Breast epithelium (tissue), 4 donors: Measurements from ENCODE around the gene C3orf70. TPM values are rescaled to one million over a fixed set of nuclear protein-coding genes. Genes with fewer than 3 reads are reported as not detected.

Experiments used
- DNase-seq, 2 donors: peaks; one replicate each; pipeline ENCODE4 v3.0.0-alpha.2; 2019; ENCODE audit warnings: low spot score in 2 of 2
- H3K27ac ChIP-seq, 2 donors: fragments of 200-600 bp; sonication (generic) in 1 of 2; one replicate each; pipeline ENCODE4 v1.5.1; 2016 to 2019; ENCODE audit warnings: mild to moderate bottlenecking in 1 of 2
- H3K27me3 ChIP-seq, 2 donors: fragments of 200-600 bp; sonication (generic) in 1 of 2; one replicate each; pipeline versions ENCODE4 v1.5.1 to v1.6.0; 2017 to 2019; ENCODE audit warnings: control low read depth in 1 of 2, mild to moderate bottlenecking in 1 of 2
- H3K36me3 ChIP-seq: fragments of 200-600 bp; one replicate; pipeline ENCODE4 v1.5.1; 2019
- H3K4me1 ChIP-seq, 2 donors: fragments of 200-600 bp; sonication (generic); one replicate each; pipeline ENCODE4 v1.5.1; 2016 to 2019; ENCODE audit warnings: control low read depth in 1 of 2
- H3K4me3 ChIP-seq, 3 donors: fragments of 200-600 bp; sonication (generic); 1 replicate in 2 of 3; 2 replicates in 1 of 3; pipeline ENCODE4 v1.5.1; 2016 to 2019; ENCODE audit warnings: mild to moderate bottlenecking in 3 of 3, moderate library complexity in 2 of 3
- H3K9me3 ChIP-seq, 2 donors: fragments of 200-600 bp; sonication (generic) in 1 of 2; one replicate each; pipeline ENCODE4 v1.5.1; 2016 to 2019; ENCODE audit warnings: control low read depth in 1 of 2
- POLR2A ChIP-seq: fragments of 450-650 bp; IDR thresholded peaks from one replicate; pipeline ENCODE4 v1.6.1; 2016; ENCODE audit warnings: antibody characterized with exemption, mild to moderate bottlenecking, moderate library complexity
- POLR2AphosphoS5 ChIP-seq, 3 donors: sonication (generic); formaldehyde crosslinking; IDR thresholded peaks; one replicate each; pipeline ENCODE4 v1.6.1; 2017; ENCODE audit warnings: antibody characterized with exemption in 3 of 3
- intact Hi-C: fragments of 100-400 bp; cut with DNase I; formaldehyde crosslinking; loops from one replicate; pipeline ENCODE4 v1.15.1; 2023; ENCODE audit warnings: low total_unique reads
- total RNA-seq, 3 donors: library from RNA; depleted of rRNA; stranded (reverse); fragments of >200 nt; gene quantifications; one replicate each; pipeline ENCODE4 v1.1.0, GENCODE V29; 2016
- TF ChIP-seq, protein P1 (sequence below), 3 donors: fragments of 450-650 bp; IDR thresholded peaks; one replicate each; pipeline ENCODE4 v1.5.1; 2016 to 2017; ENCODE audit warnings: antibody characterized with exemption in 3 of 3, mild to moderate bottlenecking in 3 of 3, moderate library complexity in 3 of 3

Gene C3orf70, protein sequence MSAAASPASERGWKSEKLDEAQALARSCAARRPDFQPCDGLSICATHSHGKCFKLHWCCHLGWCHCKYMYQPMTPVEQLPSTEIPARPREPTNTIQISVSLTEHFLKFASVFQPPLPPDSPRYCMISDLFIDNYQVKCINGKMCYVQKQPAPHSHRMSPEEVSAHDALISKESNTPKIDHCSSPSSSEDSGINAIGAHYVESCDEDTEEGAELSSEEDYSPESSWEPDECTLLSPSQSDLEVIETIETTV
- total RNA-seq: 1 to 10 TPM; 1.3 to 4.8 (median 3.8) TPM

DNA sequence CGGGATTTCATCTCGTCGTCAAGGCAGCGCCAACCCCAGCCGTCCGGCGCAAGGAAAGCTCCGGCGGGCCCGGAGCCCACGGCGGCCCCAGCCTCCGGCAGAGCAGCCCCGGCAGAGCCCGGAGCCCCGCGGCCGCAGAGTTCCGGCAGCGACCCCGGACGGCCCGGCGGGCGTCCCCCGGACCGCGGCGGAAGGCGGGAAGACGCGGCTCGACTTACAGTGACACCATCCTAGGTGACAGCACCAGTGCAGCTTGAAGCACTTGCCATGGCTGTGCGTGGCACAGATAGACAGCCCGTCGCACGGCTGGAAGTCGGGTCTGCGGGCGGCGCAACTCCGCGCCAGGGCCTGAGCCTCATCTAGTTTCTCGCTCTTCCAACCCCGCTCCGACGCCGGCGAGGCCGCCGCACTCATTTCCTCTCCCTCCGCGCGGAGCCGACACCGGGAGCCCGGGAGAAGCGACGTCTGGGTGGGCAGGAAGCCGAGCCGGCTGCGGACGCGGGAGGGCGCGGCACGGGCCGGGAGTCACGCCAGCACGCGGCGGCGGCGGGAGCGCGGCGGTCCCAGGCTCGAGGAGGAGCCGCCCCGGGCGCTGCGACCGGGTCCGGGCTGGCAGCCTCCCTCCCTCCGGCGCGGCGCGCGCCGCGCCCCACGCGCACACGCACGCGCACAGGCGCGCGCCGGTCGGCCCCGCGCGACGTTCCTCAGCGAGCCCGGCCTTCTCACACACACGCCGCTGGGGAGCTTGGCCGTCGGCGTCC is at the start of gene C3orf70:
TSS of gene C3orf70 (minus strand) at position 651 of the 761 bp plus-strand sequence. CDS start at position 414, 237 bp downstream.
- TF ChIP-seq, protein P1, sequence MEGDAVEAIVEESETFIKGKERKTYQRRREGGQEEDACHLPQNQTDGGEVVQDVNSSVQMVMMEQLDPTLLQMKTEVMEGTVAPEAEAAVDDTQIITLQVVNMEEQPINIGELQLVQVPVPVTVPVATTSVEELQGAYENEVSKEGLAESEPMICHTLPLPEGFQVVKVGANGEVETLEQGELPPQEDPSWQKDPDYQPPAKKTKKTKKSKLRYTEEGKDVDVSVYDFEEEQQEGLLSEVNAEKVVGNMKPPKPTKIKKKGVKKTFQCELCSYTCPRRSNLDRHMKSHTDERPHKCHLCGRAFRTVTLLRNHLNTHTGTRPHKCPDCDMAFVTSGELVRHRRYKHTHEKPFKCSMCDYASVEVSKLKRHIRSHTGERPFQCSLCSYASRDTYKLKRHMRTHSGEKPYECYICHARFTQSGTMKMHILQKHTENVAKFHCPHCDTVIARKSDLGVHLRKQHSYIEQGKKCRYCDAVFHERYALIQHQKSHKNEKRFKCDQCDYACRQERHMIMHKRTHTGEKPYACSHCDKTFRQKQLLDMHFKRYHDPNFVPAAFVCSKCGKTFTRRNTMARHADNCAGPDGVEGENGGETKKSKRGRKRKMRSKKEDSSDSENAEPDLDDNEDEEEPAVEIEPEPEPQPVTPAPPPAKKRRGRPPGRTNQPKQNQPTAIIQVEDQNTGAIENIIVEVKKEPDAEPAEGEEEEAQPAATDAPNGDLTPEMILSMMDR (IDR thresholded peaks at IDR 0.05): no peak
- TF ChIP-seq POLR2A: no peak
- intact Hi-C loops: no loop called here
- H3K27me3 ChIP-seq: peaks cover 3 to 7% of the 10 kb centered on the region in 2 donors
- H3K4me1 ChIP-seq: peaks cover 0 to 6% of the 10 kb centered on the region in 2 donors
- H3K27ac ChIP-seq: peak within 1 kb of the TSS; percentile 67 to 72
- H3K4me3 ChIP-seq: peak within 1 kb of the TSS; percentile 57 to 72 (median 63)
- no peak for DNase-seq
- H3K9me3 ChIP-seq: no peaks in the 10 kb centered on the region
- H3K36me3 ChIP-seq: no peaks in the 10 kb centered on the region

DNA sequence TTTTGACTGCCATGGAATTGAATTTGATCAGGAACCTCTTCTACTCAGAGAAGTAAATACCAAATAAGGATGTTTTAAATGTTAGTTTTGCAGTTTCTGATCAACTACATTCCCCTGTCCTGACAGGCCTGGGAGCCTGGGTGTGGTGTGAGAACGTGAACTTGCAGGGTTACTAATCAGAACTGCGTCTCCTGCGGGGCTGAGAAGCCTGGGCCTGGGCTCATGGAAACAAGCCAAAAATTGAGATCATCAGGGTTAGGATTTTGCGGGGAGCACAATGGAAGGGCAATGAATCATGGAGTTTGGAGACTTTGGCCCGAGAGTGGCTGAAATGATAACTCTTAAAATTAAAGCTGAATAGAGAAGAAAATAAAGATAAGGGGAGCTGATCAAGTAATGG is 47.8 kb upstream of the C3orf70 start:
- TF ChIP-seq, protein P1 (IDR thresholded peaks at IDR 0.05): no peak
- intact Hi-C loops: no loop called here
- H3K27me3 ChIP-seq: no peaks in the 10 kb centered on the region
- H3K4me3 ChIP-seq: no peak overlapping the region
- H3K4me1 ChIP-seq: no peaks in the 10 kb centered on the region
- no peak for DNase-seq
- H3K9me3 ChIP-seq: no peaks in the 10 kb centered on the region
- H3K27ac ChIP-seq: no peak overlapping the region
- no peaks in the 10 kb centered on the region for H3K36me3 ChIP-seq

DNA sequence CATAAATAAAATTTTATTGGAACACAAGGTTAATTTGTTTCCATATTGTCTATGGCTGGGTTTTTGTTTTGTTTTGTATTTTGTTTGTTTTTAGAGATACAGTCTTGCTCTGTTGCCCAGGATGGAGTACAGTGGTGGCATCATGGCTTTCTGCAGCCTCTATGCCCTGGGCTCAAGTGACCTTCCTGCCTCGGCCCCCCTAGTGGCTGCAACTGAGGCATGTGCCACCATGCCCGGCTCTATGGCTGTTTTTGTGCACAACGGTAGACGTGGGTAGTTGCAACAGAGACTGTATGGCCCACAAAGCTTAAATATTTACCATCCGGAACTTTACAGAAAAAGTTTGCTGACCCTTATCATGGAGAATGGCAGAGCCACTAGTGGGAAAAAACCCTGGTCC is 46.8 kb upstream of the C3orf70 start:
- H3K36me3 ChIP-seq: no peaks in the 10 kb centered on the region
- no peak overlapping the region for H3K4me3 ChIP-seq
- intact Hi-C loops: no loop called here
- no peaks in the 10 kb centered on the region for H3K9me3 ChIP-seq
- no peaks in the 10 kb centered on the region for H3K27me3 ChIP-seq
- no peak for DNase-seq
- H3K4me1 ChIP-seq: no peaks in the 10 kb centered on the region
- TF ChIP-seq POLR2A (no peak), POLR2AphosphoS5 (IDR thresholded peaks at IDR 0.05) (no peak)
- TF ChIP-seq, protein P1 (IDR thresholded peaks at IDR 0.05): no peak
- no peak overlapping the region for H3K27ac ChIP-seq

DNA sequence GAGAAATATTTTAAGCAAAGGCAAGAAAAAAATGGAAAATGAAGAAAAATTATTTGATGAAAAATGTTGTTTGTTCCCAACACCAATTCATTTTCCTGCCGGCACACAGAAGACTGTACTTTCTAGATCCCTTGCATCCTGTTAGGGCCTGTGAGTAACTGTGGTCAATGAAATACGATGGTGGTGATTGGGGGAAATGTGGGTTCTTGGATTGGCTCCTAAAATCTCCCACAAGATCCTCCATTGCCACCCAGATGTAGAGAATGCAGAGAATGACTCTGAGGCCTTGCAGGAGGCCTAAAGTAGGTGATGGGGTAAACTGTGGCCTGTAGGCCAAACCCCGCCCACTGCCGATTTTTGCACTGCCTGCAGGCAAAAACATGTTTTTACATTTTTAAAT is 46.3 kb upstream of the C3orf70 start:
- no peaks in the 10 kb centered on the region for H3K27me3 ChIP-seq
- no peaks in the 10 kb centered on the region for H3K9me3 ChIP-seq
- intact Hi-C loops: no loop called here
- no peaks in the 10 kb centered on the region for H3K4me1 ChIP-seq
- no peak overlapping the region for H3K4me3 ChIP-seq
- H3K36me3 ChIP-seq: no peaks in the 10 kb centered on the region
- H3K27ac ChIP-seq: no peak overlapping the region
- DNase-seq: no peak
- TF ChIP-seq, protein P1 (IDR thresholded peaks at IDR 0.05): no peak
- TF ChIP-seq POLR2AphosphoS5 (IDR thresholded peaks at IDR 0.05) (no peak), POLR2A (no peak)

DNA sequence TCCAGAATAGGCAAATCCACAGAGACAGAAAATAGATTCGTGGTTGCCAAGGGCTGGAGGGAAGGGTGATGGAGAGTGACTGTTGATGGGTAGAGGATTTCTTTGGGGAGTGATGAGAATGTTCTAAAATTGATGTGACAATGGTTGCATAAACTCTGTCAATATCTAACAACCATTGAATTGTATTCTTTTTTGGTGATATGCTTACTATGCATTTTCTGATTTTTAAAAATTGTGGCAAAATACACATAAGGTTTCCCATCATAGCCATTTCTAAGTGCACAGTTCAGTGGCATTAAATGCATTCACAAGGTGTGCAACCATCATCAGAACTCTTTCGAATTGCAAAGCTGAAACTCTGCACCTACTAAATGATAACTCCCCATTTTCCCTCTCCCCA is 44.2 kb upstream of the C3orf70 start:
- Histone ChIP-seq H3K27ac (no peak overlapping the region), H3K4me3 (no peak overlapping the region), H3K4me1 (no peaks in the 10 kb centered on the region), H3K27me3 (no peaks in the 10 kb centered on the region), H3K9me3 (no peaks in the 10 kb centered on the region), H3K36me3 (no peaks in the 10 kb centered on the region)
- intact Hi-C loops: no loop called here
- no peak for DNase-seq
- no peak for TF ChIP-seq POLR2A
- TF ChIP-seq, protein P1 (IDR thresholded peaks at IDR 0.05): no peak
- TF ChIP-seq POLR2AphosphoS5 (IDR thresholded peaks at IDR 0.05): no peak
